ENCODE measurements around the gene ACTN3.
A peak's percentile ranks its signal among the peaks of the same experiment; 100 is the strongest.

The ACTN3 gene

GRCh38 chr11:66546368-66546965, at the start of gene ACTN3:
TSS of gene ACTN3 (plus strand) at chr11:66546903. CDS start at chr11:66546938, 35 bp downstream.
- Histone ChIP-seq H3K4me3 (ENCODE audit: low read depth in 1 of 2, low read length in 2 of 2) (peak within 1 kb of the TSS; percentile 78 to 79), H3K36me3 (ENCODE audit: control insufficient read depth in 1 of 2, insufficient read depth in 2 of 2, low read length in 2 of 2) (peaks cover 0 to 11% of the 10 kb centered on the region in 2 donors), H3K4me1 (ENCODE audit: control insufficient read depth in 1 of 2, insufficient read depth in 2 of 2, low read length in 2 of 2) (peaks cover 0 to 16% of the 10 kb centered on the region in 2 donors), H3K27me3 (ENCODE audit: control insufficient read depth in 1 of 2, insufficient read depth in 2 of 2, low read length in 2 of 2) (no peaks in the 10 kb centered on the region), H3K9ac (ENCODE audit: low read depth in 1 of 2, low read length in 2 of 2) (peak within 1 kb of the TSS; percentile 69 to 86), H3K27ac (ENCODE audit: low read depth, low read length) (no peak within 1 kb of the TSS), H3K9me3 (ENCODE audit: control insufficient read depth in 1 of 2, low read length in 2 of 2) (no peaks in the 10 kb centered on the region)

GRCh38 chr11:66497206-66497605, 49.5 kb upstream of the ACTN3 start:
- no peaks in the 10 kb centered on the region for H3K27me3 ChIP-seq (ENCODE audit: control insufficient read depth in 1 of 2, insufficient read depth in 2 of 2, low read length in 2 of 2)
- H3K9me3 ChIP-seq (ENCODE audit: control insufficient read depth in 1 of 2, low read length in 2 of 2) = no peaks in the 10 kb centered on the region
- peaks cover 4 to 49% of the 10 kb centered on the region in 2 donors for H3K36me3 ChIP-seq (ENCODE audit: control insufficient read depth in 1 of 2, insufficient read depth in 2 of 2, low read length in 2 of 2)
- H3K4me3 ChIP-seq (ENCODE audit: low read depth in 1 of 2, low read length in 2 of 2) = no peak overlapping the region
- peaks cover 15 to 16% of the 10 kb centered on the region in 2 donors for H3K4me1 ChIP-seq (ENCODE audit: control insufficient read depth in 1 of 2, insufficient read depth in 2 of 2, low read length in 2 of 2)
- H3K9ac ChIP-seq (ENCODE audit: low read depth in 1 of 2, low read length in 2 of 2) = no peak overlapping the region
- no peak overlapping the region for H3K27ac ChIP-seq (ENCODE audit: low read depth, low read length)

GRCh38 chr11:66498506-66498905, 48.2 kb upstream of the ACTN3 start:
- no peaks in the 10 kb centered on the region for H3K9me3 ChIP-seq (ENCODE audit: control insufficient read depth in 1 of 2, low read length in 2 of 2)
- peaks cover 2 to 5% of the 10 kb centered on the region in 2 donors for H3K4me1 ChIP-seq (ENCODE audit: control insufficient read depth in 1 of 2, insufficient read depth in 2 of 2, low read length in 2 of 2)
- H3K27ac ChIP-seq (ENCODE audit: low read depth, low read length) = no peak overlapping the region
- H3K9ac ChIP-seq (ENCODE audit: low read depth in 1 of 2, low read length in 2 of 2) = no peak overlapping the region
- H3K27me3 ChIP-seq (ENCODE audit: control insufficient read depth in 1 of 2, insufficient read depth in 2 of 2, low read length in 2 of 2) = no peaks in the 10 kb centered on the region
- peaks cover 7 to 39% of the 10 kb centered on the region in 2 donors for H3K36me3 ChIP-seq (ENCODE audit: control insufficient read depth in 1 of 2, insufficient read depth in 2 of 2, low read length in 2 of 2)
- H3K4me3 ChIP-seq (ENCODE audit: low read depth in 1 of 2, low read length in 2 of 2) = no peak overlapping the region

GRCh38 chr11:66505276-66505816, 41.4 kb upstream of the ACTN3 start:
- Histone ChIP-seq H3K4me1 (ENCODE audit: control insufficient read depth in 1 of 2, insufficient read depth in 2 of 2, low read length in 2 of 2) (peaks cover 3% of the 10 kb centered on the region in 2 donors), H3K9ac (ENCODE audit: low read depth in 1 of 2, low read length in 2 of 2) (no peak overlapping the region), H3K4me3 (ENCODE audit: low read depth in 1 of 2, low read length in 2 of 2) (no peak overlapping the region), H3K9me3 (ENCODE audit: control insufficient read depth in 1 of 2, low read length in 2 of 2) (no peaks in the 10 kb centered on the region), H3K27me3 (ENCODE audit: control insufficient read depth in 1 of 2, insufficient read depth in 2 of 2, low read length in 2 of 2) (no peaks in the 10 kb centered on the region), H3K36me3 (ENCODE audit: control insufficient read depth in 1 of 2, insufficient read depth in 2 of 2, low read length in 2 of 2) (peaks cover 15 to 40% of the 10 kb centered on the region in 2 donors), H3K27ac (ENCODE audit: low read depth, low read length) (no peak overlapping the region)

GRCh38 chr11:66509131-66509561, 37.6 kb upstream of the ACTN3 start:
- Histone ChIP-seq H3K4me1 (ENCODE audit: control insufficient read depth in 1 of 2, insufficient read depth in 2 of 2, low read length in 2 of 2) (peaks cover 11 to 14% of the 10 kb centered on the region in 2 donors), H3K36me3 (ENCODE audit: control insufficient read depth in 1 of 2, insufficient read depth in 2 of 2, low read length in 2 of 2) (peaks cover 12 to 37% of the 10 kb centered on the region in 2 donors), H3K27ac (ENCODE audit: low read depth, low read length) (no peak overlapping the region), H3K9me3 (ENCODE audit: control insufficient read depth in 1 of 2, low read length in 2 of 2) (no peaks in the 10 kb centered on the region), H3K9ac (ENCODE audit: low read depth in 1 of 2, low read length in 2 of 2) (no peak overlapping the region), H3K27me3 (ENCODE audit: control insufficient read depth in 1 of 2, insufficient read depth in 2 of 2, low read length in 2 of 2) (no peaks in the 10 kb centered on the region), H3K4me3 (ENCODE audit: low read depth in 1 of 2, low read length in 2 of 2) (no peak overlapping the region)

GRCh38 chr11:66510271-66510989, 36.3 kb upstream of the ACTN3 start, which contains the start of gene BBS1:
TSS of gene BBS1 (plus strand) at chr11:66510635. CDS start at chr11:66510660, 25 bp downstream.
- Histone ChIP-seq H3K27ac (ENCODE audit: low read depth, low read length) (no peak within 1 kb of the TSS), H3K9me3 (ENCODE audit: control insufficient read depth in 1 of 2, low read length in 2 of 2) (no peaks in the 10 kb centered on the region), H3K27me3 (ENCODE audit: control insufficient read depth in 1 of 2, insufficient read depth in 2 of 2, low read length in 2 of 2) (no peaks in the 10 kb centered on the region), H3K9ac (ENCODE audit: low read depth in 1 of 2, low read length in 2 of 2) (peak within 1 kb of the TSS; percentile 75 to 81), H3K4me1 (ENCODE audit: control insufficient read depth in 1 of 2, insufficient read depth in 2 of 2, low read length in 2 of 2) (peaks cover 11 to 14% of the 10 kb centered on the region in 2 donors), H3K36me3 (ENCODE audit: control insufficient read depth in 1 of 2, insufficient read depth in 2 of 2, low read length in 2 of 2) (peaks cover 0 to 30% of the 10 kb centered on the region in 2 donors), H3K4me3 (ENCODE audit: low read depth in 1 of 2, low read length in 2 of 2) (peak within 1 kb of the TSS; percentile 99)

GRCh38 chr11:66510990-66511339, 35.7 kb upstream of the ACTN3 start:
- Histone ChIP-seq H3K27me3 (ENCODE audit: control insufficient read depth in 1 of 2, insufficient read depth in 2 of 2, low read length in 2 of 2) (no peaks in the 10 kb centered on the region), H3K36me3 (ENCODE audit: control insufficient read depth in 1 of 2, insufficient read depth in 2 of 2, low read length in 2 of 2) (peaks cover 0 to 28% of the 10 kb centered on the region in 2 donors), H3K27ac (ENCODE audit: low read depth, low read length) (no peak overlapping the region), H3K9ac (ENCODE audit: low read depth in 1 of 2, low read length in 2 of 2) (peak overlapping the region; percentile 75 to 81), H3K4me3 (ENCODE audit: low read depth in 1 of 2, low read length in 2 of 2) (peak overlapping the region; percentile 99), H3K9me3 (ENCODE audit: control insufficient read depth in 1 of 2, low read length in 2 of 2) (no peaks in the 10 kb centered on the region), H3K4me1 (ENCODE audit: control insufficient read depth in 1 of 2, insufficient read depth in 2 of 2, low read length in 2 of 2) (peaks cover 11 to 14% of the 10 kb centered on the region in 2 donors)

- H3K4me1 ChIP-seq (ENCODE audit: control insufficient read depth in 1 of 2, insufficient read depth in 2 of 2, low read length in 2 of 2) = no peaks in the 10 kb centered on the region
- no peak overlapping the region for H3K9ac ChIP-seq (ENCODE audit: low read depth in 1 of 2, low read length in 2 of 2)
- no peaks in the 10 kb centered on the region for H3K9me3 ChIP-seq (ENCODE audit: control insufficient read depth in 1 of 2, low read length in 2 of 2)
- no peak overlapping the region for H3K4me3 ChIP-seq (ENCODE audit: low read depth in 1 of 2, low read length in 2 of 2)
- peaks cover 15 to 42% of the 10 kb centered on the region in 2 donors for H3K36me3 ChIP-seq (ENCODE audit: control insufficient read depth in 1 of 2, insufficient read depth in 2 of 2, low read length in 2 of 2)
- no peaks in the 10 kb centered on the region for H3K27me3 ChIP-seq (ENCODE audit: control insufficient read depth in 1 of 2, insufficient read depth in 2 of 2, low read length in 2 of 2)
- H3K27ac ChIP-seq (ENCODE audit: low read depth, low read length) = no peak overlapping the region
Observed at GRCh38 chr11:66523611-66524010, 23.1 kb upstream of the ACTN3 start.

- H3K4me3 ChIP-seq (ENCODE audit: low read depth in 1 of 2, low read length in 2 of 2) = no peak overlapping the region
- H3K4me1 ChIP-seq (ENCODE audit: control insufficient read depth in 1 of 2, insufficient read depth in 2 of 2, low read length in 2 of 2) = no peaks in the 10 kb centered on the region
- no peaks in the 10 kb centered on the region for H3K9me3 ChIP-seq (ENCODE audit: control insufficient read depth in 1 of 2, low read length in 2 of 2)
- H3K27me3 ChIP-seq (ENCODE audit: control insufficient read depth in 1 of 2, insufficient read depth in 2 of 2, low read length in 2 of 2) = no peaks in the 10 kb centered on the region
- peaks cover 15 to 38% of the 10 kb centered on the region in 2 donors for H3K36me3 ChIP-seq (ENCODE audit: control insufficient read depth in 1 of 2, insufficient read depth in 2 of 2, low read length in 2 of 2)
- H3K27ac ChIP-seq (ENCODE audit: low read depth, low read length) = no peak overlapping the region
- H3K9ac ChIP-seq (ENCODE audit: low read depth in 1 of 2, low read length in 2 of 2) = no peak overlapping the region
Observed at GRCh38 chr11:66524304-66525040, 22.2 kb upstream of the ACTN3 start.
